Endothelial cell of umbilical vein (primary cell): ENCODE results near the gene DCP2. TPM values are rescaled to one million over a fixed set of nuclear protein-coding genes. Genes with fewer than 3 reads are reported as not detected.

ENCODE experiments used
- BruUV-seq: library from RNA; stranded (reverse); fragments of 400-500 nt; replicated peaks from 2 replicates; lab custom pipeline; 2021; lab: Mats Ljungman, UMichigan
- CTCF ChIA-PET: fragments of 300-600, 350-600 bp; sonication (Branson Sonifier 250); formaldehyde crosslinking; loops from one replicate; lab custom pipeline; 2021; ENCODE audit warnings: antibody characterized with exemption, inconsistent platforms; lab: Charles Lee
- POLR2A ChIA-PET: fragments of 300-600, 350-600 bp; sonication (Branson Sonifier 250); formaldehyde crosslinking; loops from one replicate; lab custom pipeline; 2021; ENCODE audit warnings: antibody characterized with exemption, inconsistent platforms; lab: Charles Lee
- DNase-seq: peaks from one replicate; pipeline ENCODE4 v3.0.0-alpha.2; 2011; ENCODE audit warnings: low read depth, low spot score
- FAIRE-seq: peaks from 2 replicates; lab custom pipeline; 2011; peaks lifted over from hg19 to GRCh38; lab: Jason Lieb, UNC
- H2AFZ ChIP-seq: 2 replicates; pipeline ENCODE4 v1.6.0; 2012; ENCODE audit warnings: low read depth, low read length, control low read depth, inconsistent platforms
- H3K27ac ChIP-seq: 2 replicates; pipeline ENCODE4 v1.5.1; 2011; ENCODE audit warnings: low read depth, mild to moderate bottlenecking, control low read depth, low read length, moderate library complexity; ENCODE audit not compliant: insufficient read depth
- H3K27me3 ChIP-seq, 2 experiments: 2 replicates each; pipeline versions ENCODE4 v1.6.0 to v1.6.1; 2011; ENCODE audit warnings: low read length in 2 of 2, mixed read lengths in 1 of 2; ENCODE audit not compliant: control insufficient read depth in 2 of 2, insufficient read depth in 2 of 2
- H3K36me3 ChIP-seq, 2 experiments: 2 replicates in 1 of 2; 3 replicates in 1 of 2; pipeline ENCODE4 v1.5.1; 2011; ENCODE audit warnings: low read length in 2 of 2, mild to moderate bottlenecking in 1 of 2, moderate library complexity in 1 of 2; ENCODE audit not compliant: control insufficient read depth in 2 of 2, insufficient read depth in 2 of 2; ENCODE audit errors: extremely low read depth in 1 of 2
- H3K4me1 ChIP-seq: 3 replicates; pipeline ENCODE4 v1.5.1; 2011; ENCODE audit warnings: mild to moderate bottlenecking, low read length; ENCODE audit not compliant: control insufficient read depth, insufficient read depth; ENCODE audit errors: extremely low read depth
- H3K4me2 ChIP-seq: 2 replicates; pipeline ENCODE4 v1.6.1; 2011; ENCODE audit warnings: low read length, control low read depth, mixed read lengths; ENCODE audit not compliant: insufficient read depth
- H3K4me3 ChIP-seq, 3 experiments: fragments of 200-600 bp in 1 of 3; sonication (generic), shearing (Covaris generic) in 1 of 3; replicated peaks in 1 of 3; 2 replicates each; pipeline ENCODE4 v1.5.1; 2011 to 2016; ENCODE audit warnings: control low read depth in 3 of 3, low read length in 3 of 3, mild to moderate bottlenecking in 2 of 3, inconsistent platforms in 1 of 3, low read depth in 1 of 3, moderate library complexity in 1 of 3; ENCODE audit not compliant: insufficient read depth in 1 of 3
- H3K79me2 ChIP-seq: 2 replicates; pipeline ENCODE4 v1.6.0; 2012; ENCODE audit warnings: low read length, inconsistent platforms; ENCODE audit not compliant: control insufficient read depth, insufficient read depth
- H3K9ac ChIP-seq: replicated peaks from 2 replicates; pipeline ENCODE3; 2011; ENCODE audit warnings: low read length, control low read depth; ENCODE audit not compliant: insufficient read depth; ENCODE audit errors: extremely low read depth
- H3K9me1 ChIP-seq: replicated peaks from 3 replicates; pipeline ENCODE4 v1.6.0; 2011; ENCODE audit warnings: mild to moderate bottlenecking, low read length; ENCODE audit not compliant: control insufficient read depth, insufficient read depth; ENCODE audit errors: extremely low read depth
- H3K9me3 ChIP-seq: replicated peaks from 2 replicates; pipeline ENCODE4 v1.5.1; 2012; ENCODE audit warnings: low read length, inconsistent platforms; ENCODE audit not compliant: control insufficient read depth, insufficient read depth
- H4K20me1 ChIP-seq: replicated peaks from 2 replicates; pipeline ENCODE3; 2011; ENCODE audit warnings: mild to moderate bottlenecking, low read length; ENCODE audit not compliant: control insufficient read depth, insufficient read depth; ENCODE audit errors: extremely low read depth
- CTCF ChIP-seq, 2 donors: IDR thresholded peaks; 1 replicate in 1 of 2; 2 replicates in 1 of 2; pipeline ENCODE4 v1.5.1; 2011; ENCODE audit warnings: low read length in 2 of 2, mild to moderate bottlenecking in 2 of 2, moderate library complexity in 2 of 2, control low read depth in 1 of 2, inconsistent platforms in 1 of 2, low read depth in 1 of 2; ENCODE audit not compliant: insufficient read depth in 1 of 2; ENCODE audit errors: extremely low read depth in 1 of 2
- EZH2 ChIP-seq: IDR thresholded peaks from 2 replicates; pipeline ENCODE4 v1.6.1; 2012; ENCODE audit warnings: borderline replicate concordance, low read depth, mild to moderate bottlenecking, moderate library complexity, low read length, inconsistent platforms; ENCODE audit not compliant: severe bottlenecking
- FOS ChIP-seq: IDR thresholded peaks from 2 replicates; pipeline ENCODE4 v1.6.1; 2011; ENCODE audit warnings: mild to moderate bottlenecking, low read length, moderate library complexity, borderline replicate concordance; ENCODE audit not compliant: insufficient read depth
- GATA2 ChIP-seq: IDR thresholded peaks from 2 replicates; pipeline ENCODE4 v1.7.0; 2011; ENCODE audit warnings: low read depth, mild to moderate bottlenecking, moderate library complexity, mixed read lengths, low read length; ENCODE audit not compliant: insufficient read length, insufficient read depth
- JUN ChIP-seq: IDR thresholded peaks from 2 replicates; pipeline ENCODE4 v1.6.1; 2011; ENCODE audit warnings: borderline replicate concordance, low read depth; ENCODE audit not compliant: insufficient read length, insufficient read depth
- MAX ChIP-seq: IDR thresholded peaks from 2 replicates; pipeline ENCODE4 v1.6.1; 2011; ENCODE audit not compliant: insufficient read depth, insufficient read length
- MYC ChIP-seq: IDR thresholded peaks from one replicate; pipeline ENCODE4 v1.6.1; 2011; ENCODE audit warnings: mild to moderate bottlenecking, low read depth, low read length
- POLR2A ChIP-seq: IDR thresholded peaks from 2 replicates; pipeline ENCODE4 v1.6.1; 2012; ENCODE audit warnings: low read depth, mild to moderate bottlenecking, control low read depth, low read length
- POLR2AphosphoS5 ChIP-seq: IDR thresholded peaks from 2 replicates; pipeline ENCODE4 v1.6.1; 2012; ENCODE audit warnings: low read depth, mild to moderate bottlenecking, control low read depth, low read length, moderate library complexity; ENCODE audit not compliant: insufficient read depth
- dilution Hi-C: fragments of 300-500 bp; cut with MboI; formaldehyde crosslinking; loops from one replicate; pipeline ENCODE4 v1.15.0; 2019; ENCODE audit warnings: low sequenced_read_pairs; ENCODE audit not compliant: extremely low pct_ligation_motif_present
- intact Hi-C: fragments of 100-400 bp; cut with micrococcal nuclease; formaldehyde crosslinking; loops from one replicate; pipeline ENCODE4 v1.10.0; 2022
- polyA plus RNA-seq, 4 experiments: library from polyadenylated mRNA; depleted of rRNA in 3 of 4; stranded (reverse) in 3 of 4; unstranded in 1 of 4; fragments of >200 nt; gene quantifications; 2 replicates each; pipeline versions ENCODE4 v1.2.1 to v1.2.3, GENCODE V29; 2011 to 2012; ENCODE audit warnings: missing spikeins in 1 of 4
- total RNA-seq: library from RNA; stranded (reverse); gene quantifications from 2 replicates; pipeline ENCODE4 v1.2.3, GENCODE V29; 2021

The DCP2 gene
- total and polyA plus RNA-seq, 2 donors (not counting 3 experiments of a cell fraction or from before 2014, with no cell fraction given), result 11.3 to 60.0 TPM

DNA sequence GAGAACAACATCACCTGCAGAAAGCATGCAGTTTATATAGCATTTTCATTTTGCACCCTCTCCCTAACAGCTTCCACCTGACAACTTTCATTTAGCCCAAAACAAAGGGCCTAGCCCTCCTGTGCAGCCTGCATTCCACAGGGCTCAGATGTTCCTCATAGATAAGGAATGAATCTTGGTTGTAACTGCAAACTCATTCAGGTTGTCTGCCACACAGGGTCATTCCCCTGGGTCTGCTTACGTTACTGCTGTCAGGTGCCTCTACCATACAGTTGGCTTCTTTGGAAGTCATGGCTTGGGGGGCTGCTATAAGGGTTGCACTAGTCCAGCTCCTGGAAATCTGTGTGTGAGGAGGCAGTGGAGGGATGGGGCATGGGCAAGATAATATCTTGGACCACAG lies 2.7 kb upstream of the DCP2 start:
- intact Hi-C loops (no loop called here), dilution Hi-C loops (no loop called here)
- FAIRE-seq (no peak), DNase-seq (no peak)
- Histone ChIP-seq H3K9me3 (no peaks in the 10 kb centered on the region), H2AFZ (no peak overlapping the region), H3K9ac (no peak overlapping the region), H3K27ac (no peak overlapping the region), H3K27me3 (no peaks in the 10 kb centered on the region), H3K4me1 (peaks cover 18% of the 10 kb centered on the region), H4K20me1 (peaks cover 1% of the 10 kb centered on the region), H3K4me2 (no peak overlapping the region), H3K79me2 (peaks cover 23% of the 10 kb centered on the region), H3K9me1 (no peaks in the 10 kb centered on the region), H3K36me3 (no peaks in the 10 kb centered on the region), H3K4me3 (no peak overlapping the region)
- ChIA-PET CTCF (interaction anchor here (1.0 kb wide), 1 partner anchor 52 kb away, joined by 3 read pairs; no protein-coding TSS in a partner anchor), POLR2A (no interaction called here)
- BruUV-seq, result no TSS peak
- TF ChIP-seq JUN (no peak), FOS (no peak), MYC (no peak), CTCF (IDR thresholded peaks at IDR 0.05; ENCODE audit: extremely low read depth in 1 of 2, insufficient read depth in 1 of 2, low read depth in 1 of 2, low read length in 2 of 2) (no peak), GATA2 (no peak), EZH2 (no peak), POLR2AphosphoS5 (no peak), POLR2A (no peak), MAX (no peak)
